T follicular helper cell (primary cell): ENCODE measurements around the gene FNDC11.
"Not testable (repeated sequence)": the region's sequence is repeated elsewhere in the genome, so short reads cannot be mapped to it uniquely, and the experiment has no call there.

Experiments used
- DNase-seq: peaks from one replicate; pipeline ENCODE4 v3.0.0-alpha.2; 2020; ENCODE audit warnings: low read depth
- total RNA-seq, 2 experiments: gene quantifications; one replicate each; lab custom pipeline; 2026; lab: John Stamatoyannopoulos, UW

The FNDC11 gene, protein sequence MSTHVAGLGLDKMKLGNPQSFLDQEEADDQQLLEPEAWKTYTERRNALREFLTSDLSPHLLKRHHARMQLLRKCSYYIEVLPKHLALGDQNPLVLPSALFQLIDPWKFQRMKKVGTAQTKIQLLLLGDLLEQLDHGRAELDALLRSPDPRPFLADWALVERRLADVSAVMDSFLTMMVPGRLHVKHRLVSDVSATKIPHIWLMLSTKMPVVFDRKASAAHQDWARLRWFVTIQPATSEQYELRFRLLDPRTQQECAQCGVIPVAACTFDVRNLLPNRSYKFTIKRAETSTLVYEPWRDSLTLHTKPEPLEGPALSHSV
- total RNA-seq = 0.43 to 0.72 reads per million in 2 experiments

DNA sequence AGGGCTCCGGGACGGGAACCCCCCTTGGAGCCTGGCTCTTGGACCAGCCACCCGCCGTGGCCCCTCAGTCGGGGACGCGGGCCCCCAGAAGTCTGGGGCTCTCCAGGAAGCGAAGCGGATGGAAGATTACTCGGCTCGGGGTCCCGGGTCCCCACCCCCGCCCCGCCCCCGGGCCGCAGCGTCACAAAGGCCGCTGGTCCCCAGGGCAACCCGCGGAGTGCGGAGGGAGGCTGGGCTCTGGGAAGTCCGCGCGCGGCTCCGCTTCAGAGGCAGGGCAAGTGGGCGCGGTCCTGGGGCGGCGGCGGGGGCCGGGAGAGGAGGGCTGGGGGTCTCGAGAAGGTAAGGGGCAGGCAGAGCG, at the start of gene FNDC11:
Gene FNDC11, plus strand, starts transcription at position 227 of the 358 bp plus-strand sequence. CDS start 1,505 bp downstream, outside the sequence.
- DNase-seq = peak; percentile 31

DNA sequence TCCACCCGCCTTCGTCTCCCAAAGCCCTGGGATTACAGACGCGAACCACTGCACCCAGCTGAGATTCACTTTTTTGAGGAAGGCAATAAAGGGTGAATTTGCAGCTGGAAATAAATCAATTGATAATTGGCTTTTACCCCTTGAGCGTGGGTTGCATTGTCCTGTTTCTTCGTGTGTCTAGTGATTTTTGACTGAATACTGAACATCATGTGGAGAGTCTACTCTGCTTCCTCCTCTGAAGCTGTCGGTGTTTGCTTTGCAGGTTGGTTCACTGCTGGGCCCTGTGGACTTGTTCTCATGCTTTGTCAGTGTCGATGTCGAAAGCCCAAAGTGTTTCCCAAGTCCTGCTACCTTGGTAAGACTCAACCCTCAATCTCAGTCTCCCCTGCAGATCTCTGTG, 49.3 kb upstream of the FNDC11 start:
- DNase-seq = no peak

DNA sequence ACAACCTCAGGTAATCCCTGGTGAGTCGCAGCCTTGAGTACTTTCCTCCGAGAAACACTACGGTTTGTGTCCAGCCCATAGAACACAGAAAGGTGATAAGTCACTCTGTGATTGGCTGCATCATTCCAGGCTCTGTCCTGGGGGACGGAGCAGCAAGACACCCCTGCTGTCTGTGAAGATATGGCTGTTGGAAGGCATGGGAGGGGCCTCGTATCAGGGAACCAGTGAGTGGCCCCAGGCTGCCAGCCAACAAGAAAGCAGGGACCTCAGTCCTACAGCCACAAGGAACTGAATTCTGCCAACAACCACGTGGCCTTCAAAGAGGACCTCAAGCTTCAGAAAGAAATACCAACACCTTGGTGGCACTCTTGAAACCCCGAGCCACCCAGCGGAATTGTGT, 48.7 kb upstream of the FNDC11 start:
- DNase-seq = no peak

DNA sequence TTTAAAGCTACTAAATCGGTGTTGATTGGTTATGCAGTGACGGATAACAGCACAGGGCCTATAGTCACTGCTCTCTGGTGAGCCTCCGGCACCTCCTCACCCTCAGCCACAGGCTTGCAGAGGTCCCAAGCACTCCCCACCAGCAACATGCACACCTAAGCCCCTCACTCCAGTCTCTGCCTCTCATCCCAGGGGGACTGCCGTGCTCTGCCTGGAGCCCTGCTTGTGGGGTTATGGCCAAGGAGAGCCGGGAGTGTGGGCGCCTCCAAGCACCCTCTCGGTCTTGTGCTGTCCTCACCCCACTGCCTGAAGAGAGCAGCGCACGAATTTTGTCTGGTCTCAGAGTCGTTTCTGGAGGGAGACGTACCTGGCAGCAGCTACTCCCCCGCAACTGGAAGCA, 48.2 kb upstream of the FNDC11 start:
- DNase-seq = no peak

DNA sequence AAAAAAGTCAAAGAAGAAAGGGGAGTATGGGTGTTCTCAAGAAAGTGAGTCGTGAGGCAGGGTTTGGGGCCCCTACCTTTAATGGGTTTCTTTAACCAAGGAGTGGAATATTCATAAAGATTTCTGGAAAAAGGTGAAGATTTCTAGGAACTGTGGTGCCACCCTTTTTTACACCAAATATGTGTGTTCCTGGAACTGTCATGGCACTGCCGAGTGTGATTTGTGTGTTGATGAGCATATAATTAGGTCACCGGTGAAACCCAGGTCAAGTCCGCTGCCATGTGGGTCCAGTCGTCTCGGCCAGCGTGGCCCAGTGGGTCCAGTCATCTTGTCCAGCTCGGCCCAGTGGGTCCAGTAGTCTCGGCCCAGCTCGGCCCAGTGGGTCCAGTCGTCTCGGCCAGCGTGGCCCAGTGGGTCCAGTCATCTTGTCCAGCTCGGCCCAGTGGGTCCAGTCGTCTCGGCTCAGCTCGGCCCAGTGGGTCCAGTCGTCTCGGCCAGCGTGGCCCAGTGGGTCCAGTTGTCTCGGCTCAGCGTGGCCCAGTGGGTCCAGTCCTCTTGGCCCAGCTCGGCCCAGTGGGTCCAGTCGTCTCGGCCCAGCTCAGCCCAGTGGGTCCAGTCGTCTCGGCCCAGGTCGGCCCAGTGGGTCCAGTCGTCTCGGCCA, 46.7 kb upstream of the FNDC11 start:
- no peak for DNase-seq

DNA sequence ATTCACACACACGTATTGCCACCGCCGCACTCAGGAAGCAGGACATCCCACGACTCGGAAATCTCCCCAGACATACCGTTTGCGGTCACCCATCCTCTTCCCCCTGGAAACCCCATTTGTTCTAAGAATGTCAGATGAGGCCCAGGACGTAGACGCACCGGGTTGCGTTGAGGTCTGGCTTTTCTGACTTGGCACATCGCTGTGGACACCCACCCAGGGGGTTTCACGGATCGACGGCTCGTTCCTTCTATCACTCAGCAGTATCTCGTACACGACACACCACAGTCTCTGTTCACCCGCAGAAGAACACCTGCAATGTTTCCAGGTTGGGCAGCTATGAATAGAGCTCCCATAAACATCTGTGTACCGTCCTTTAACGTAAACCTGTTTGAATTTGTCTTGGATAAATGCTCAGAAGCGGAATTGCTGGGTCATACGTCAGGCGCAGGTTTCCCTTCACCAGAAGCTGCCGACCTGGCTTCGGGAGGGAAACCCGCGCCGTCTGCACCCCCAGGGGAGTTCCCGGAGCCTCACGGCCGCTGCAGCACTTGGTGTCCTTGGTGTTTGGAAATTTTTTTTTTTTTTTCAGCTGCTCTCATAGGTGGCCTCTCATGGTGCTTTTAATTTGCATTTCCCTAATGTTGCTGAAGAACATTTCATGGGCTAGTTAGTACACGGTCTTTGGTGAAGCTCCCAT, 45.7 kb upstream of the FNDC11 start:
- no peak for DNase-seq

DNA sequence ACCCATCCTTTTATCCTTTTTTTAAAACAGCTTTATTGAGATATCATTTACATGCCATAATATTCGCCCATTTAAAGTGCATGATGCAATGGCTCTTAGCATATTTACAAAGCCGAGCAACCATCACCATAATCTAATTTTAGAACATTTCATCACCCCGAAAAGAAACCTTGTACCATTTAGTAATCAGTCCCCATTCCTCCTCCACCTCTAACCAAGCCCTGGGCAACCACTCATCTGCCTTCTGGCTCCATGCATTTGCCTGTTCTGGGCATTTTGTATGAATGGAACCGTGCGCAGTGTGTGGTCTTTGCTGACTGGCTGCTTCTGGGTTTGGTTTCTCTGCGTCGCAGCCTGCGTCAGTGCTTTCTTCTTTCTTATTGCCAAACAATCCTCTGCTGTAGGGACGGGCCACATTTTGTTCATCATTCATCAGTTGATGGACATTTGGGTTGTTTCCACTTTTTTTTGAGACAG, 44.8 kb upstream of the FNDC11 start:
- no peak for DNase-seq

DNA sequence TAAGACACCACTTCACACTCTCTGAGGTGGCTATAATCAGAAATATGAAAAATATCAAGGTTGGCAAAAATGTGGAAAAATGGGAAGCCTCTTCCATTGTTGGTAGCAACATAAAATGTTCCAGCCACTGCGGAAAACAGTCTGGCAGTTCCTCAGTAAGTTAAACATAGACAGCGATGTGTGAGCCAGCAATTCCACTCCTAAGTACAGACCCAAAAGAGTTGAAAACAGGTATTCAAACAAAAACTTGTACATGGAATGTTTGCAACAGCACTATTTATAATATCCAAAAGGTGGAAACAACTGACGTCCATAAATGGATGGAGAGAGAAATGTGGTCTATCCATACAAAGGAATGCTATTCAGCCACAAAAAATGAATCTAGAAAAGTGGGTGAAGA, 40.8 kb upstream of the FNDC11 start:
- no peak for DNase-seq

DNA sequence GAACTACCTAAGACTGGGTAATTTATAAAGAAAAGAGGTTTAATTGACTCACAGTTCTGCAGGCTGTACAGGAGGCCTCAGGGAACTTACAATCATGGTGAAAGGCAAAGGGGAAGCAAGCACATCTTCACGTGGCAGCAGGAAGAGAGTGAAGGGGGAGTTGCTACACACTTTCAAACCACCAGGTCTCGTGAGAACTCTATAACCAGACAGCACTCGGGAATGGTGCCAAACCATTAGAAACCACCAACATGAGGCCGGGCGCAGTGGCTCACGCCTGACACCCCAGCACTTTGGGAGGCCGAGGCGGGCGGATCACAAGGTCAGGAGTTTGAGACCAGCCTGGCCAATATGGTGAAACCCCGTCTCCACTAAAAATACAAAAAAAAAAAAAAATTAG, 39.4 kb upstream of the FNDC11 start:
- DNase-seq = not testable (repeated sequence)

DNA sequence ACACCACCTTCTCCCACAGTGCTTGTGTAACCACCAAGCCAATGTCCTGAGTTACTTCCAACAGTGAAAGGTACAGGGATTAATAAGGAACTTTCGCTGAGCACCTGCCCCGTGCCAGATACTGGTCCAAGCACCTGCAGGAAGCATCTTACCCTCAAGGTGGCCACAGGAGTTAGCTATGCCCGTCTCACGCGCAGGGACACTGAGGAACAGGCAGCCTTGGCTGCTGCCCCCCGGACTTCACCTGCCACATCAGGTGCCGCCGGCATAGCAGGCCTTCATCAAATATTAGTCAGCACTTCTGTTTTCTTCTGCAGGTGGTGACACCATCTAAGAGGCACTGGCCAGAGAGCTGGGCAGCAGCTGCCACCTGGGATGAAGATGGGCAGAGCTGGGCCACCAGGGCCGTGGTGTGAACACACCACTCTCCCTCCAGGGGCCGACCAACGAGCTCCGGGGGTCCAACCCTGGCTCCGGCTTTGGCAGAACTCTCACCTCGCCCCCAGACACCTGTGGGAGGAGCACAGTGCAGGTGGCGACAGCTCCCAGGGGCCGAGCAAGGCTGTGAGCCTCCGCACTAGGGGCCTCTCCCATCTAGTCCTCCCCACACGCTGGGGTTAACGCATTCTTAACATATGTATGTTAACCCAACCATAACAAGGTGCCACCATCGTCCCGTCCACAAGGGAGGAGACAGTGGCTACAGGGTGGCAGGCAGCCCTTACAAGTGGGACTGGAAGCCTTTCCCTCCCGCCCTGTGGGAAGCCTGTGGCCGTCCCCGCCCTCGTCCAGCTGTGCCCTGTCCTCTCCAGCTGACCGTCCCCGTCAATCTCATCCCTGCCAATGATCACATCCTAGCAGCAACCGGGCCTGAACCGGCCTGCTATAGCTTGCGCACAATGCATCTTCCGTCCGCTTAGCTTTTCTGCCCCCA, 36.3 kb upstream of the FNDC11 start:
- no peak for DNase-seq

DNA sequence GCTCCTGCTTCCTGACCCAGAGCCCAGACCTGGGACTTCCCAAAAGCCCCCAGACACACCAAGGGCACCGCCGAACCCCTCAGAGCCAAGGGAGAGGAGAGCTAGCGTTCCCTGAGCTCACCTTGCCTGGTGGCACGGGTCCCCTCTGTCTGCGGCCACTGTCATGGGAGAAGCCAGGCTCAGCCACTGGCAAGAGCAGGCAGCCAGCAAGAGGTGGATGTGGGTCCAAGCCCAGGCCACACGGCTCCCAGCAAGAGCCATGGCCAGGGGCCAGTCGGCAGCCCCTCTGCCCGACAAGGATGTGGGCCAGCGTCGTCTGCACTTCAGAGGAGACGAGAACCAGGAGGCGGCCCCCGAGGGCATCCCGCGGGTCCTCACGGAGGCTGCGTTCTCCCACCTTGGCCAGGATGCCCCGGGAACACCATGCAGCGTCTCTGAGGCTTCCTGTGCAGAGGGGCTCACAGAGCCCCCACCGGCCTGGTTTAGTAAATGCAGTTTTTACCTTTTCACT, 35.6 kb upstream of the FNDC11 start:
- DNase-seq = no peak

DNA sequence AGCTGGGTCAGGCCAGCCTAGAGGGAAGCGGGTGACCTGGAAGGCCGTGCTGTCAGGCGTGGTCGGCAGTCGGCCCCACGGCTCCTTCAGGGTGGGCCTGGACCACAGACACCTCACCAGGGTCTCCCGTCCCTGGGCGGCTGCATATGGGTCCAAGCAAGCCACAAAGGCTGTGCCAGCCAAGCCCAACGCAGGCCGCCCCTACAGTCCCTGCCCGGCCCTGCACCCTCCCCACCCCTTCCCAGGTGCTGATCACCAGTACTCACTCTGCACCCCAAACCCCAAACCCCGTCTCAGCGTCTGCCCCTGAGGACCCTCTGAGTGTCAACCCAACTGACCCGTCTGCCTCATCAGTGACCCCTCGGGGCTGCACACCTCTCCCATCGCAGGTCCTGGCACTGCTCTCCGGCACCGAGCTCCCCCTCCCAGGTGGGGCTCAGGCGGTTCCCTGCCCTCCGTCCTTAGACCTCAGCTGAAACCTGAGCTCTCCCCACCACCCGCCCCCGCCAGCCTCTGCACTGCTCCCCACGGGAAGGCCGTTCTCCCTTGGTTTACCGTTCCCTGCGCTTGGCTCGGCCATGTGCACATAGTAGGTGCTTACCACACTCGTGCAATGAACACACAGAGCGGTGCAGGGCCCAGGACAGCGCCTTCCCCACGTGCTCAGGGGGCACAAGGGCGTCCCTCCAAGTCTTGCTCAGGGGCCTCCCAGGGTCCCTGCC, 34.9 kb upstream of the FNDC11 start:
- DNase-seq = no peak

DNA sequence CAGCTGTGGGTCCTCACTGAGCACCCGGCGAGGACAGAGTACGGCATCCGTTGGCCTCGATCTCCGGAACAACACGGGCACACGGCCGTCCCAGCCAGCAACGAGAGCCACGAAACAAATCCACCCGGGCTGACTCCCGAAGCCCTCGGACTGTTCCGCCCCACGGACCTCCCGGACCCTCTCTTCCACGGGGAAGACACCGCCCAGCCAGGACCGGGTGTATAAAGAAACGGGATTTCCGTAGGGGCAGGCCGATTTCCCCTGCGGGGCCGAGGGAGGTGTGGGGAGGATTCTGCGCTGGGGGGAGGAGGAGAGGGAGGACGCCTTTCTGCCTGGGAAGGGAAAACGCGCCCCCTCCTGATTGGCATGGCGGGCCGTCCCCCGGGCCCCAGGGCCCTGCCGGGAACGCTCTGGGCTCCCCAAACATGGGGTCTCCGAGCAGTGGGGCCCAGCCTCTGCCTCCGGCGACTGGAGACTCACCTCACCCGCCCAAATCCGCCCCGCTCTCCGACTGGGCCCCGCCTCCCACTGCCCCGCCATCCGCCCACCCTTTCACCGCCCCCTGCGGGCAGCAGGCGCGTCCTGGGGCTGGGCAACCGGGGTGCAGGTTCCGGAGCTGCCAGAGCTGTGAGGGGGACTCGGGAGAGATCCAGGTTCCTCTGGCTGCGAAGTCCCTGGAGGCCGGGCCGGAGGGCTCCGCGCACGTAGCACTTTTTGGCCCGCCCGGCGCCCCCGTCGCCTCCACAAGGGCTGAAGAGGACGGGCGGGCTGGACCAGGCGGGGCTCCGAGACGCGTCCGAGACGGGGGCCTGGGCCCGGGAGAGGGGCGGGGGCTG, 34.1 kb upstream of the FNDC11 start:
- peak; percentile 43 for DNase-seq

DNA sequence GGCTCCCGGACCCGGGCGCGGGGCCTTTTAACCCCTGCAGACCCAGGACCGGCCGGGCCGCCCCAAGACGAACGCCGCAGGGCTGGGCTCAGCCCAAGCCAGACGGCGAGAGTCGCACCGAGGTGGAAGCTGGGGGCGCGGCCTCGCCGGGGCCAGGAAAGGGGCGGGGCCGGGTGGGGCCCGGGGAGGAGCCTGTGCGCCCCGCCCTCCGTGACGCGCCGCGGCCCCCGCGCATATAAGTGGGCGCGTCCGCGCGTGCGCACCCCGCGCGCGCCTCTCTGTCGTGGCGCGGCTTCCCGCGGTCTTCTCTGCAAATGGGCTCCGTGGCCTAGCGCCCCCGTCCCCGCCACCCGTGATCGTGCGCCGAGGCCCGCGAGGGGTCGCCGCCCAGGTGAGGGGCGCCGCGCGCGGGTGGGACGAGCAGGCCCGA, 33.4 kb upstream of the FNDC11 start, which contains the start of gene PPDPF:
Gene PPDPF, plus strand, starts transcription at position 262 of the 430 bp plus-strand sequence. CDS start 544 bp downstream, outside the sequence.
- DNase-seq = peak; percentile 80

DNA sequence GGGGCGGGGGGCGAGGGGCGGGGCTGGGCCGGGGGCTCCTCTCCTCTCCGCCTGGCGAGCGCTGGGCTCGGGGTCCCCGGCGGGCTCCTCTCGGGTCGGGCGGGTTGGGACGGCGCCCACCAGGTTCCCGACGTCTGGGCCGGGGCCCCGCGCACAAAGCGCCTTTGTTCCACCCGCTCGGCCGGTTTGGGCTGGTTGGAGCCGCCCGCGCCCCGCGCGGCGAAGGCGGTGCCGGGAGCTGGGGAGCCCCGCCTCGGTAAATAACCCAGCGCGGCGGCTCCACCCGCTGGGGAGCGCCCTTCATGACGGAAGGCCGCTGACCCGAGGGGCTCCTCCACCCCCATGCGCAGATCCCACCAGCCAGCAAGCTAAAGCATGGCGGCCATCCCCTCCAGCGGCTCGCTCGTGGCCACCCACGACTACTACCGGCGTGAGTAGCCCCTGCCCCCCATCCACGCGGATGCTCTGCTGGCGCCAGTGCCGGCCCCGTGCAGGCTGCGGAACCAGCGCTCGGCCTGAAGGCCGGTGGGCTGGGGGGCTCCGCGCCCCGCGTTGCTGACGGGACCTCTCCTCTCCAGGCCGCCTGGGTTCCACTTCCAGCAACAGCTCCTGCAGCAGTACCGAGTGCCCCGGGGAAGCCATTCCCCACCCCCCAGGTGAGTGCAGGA, 32.9 kb upstream of the FNDC11 start:
- peak; percentile 67 for DNase-seq

DNA sequence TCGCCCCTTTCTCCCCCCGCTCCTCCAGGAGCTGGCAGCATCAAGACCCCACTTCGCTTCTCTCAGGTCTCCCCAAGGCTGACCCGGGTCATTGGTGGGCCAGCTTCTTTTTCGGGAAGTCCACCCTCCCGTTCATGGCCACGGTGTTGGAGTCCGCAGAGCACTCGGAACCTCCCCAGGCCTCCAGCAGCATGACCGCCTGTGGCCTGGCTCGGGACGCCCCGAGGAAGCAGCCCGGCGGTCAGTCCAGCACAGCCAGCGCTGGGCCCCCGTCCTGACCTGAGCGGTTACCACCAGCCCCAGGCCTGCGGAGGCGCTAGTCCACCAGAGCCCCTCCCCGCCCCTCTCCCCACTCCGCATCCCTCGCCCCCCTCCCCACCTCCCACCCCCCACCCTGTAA, 32.4 kb upstream of the FNDC11 start:
- DNase-seq = no peak

DNA sequence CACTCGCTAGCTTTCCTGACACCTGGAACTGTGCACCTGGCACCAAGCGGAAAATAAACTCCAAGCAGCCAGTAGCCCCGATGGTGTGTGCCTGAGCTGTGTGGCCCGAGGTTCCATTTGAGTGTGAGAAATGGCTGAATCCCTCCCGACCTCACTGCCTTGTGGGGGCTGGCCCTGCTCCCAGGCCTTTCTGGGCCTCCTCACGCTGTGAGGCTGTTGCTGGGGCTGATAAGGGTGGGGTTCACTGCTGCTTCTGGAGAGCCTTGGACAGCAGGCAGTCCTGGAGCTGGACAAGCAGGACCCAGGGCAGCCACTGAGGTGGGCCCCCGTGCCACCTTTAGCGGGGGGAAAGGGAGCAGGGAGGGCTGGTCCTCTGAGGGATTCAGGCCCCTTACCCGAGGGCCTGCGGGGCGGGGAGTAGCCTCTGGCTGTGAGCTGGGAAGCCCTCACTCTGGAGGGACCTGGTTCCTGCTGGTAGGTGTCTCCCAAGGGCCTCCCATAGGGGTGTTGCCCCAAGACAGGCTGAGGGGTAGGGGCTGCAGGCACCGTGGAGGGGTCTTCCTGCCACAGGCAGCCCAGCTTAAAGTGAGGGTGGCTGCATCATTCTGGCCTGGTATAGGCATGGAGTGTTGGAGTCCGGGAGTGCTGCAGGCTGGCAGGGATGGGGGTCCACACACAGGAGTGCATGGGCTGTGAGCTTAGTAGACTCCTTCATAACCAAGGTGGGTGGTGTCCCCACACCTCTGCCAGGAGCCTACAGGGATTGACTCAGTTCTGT, 31.7 kb upstream of the FNDC11 start:
- no peak for DNase-seq

DNA sequence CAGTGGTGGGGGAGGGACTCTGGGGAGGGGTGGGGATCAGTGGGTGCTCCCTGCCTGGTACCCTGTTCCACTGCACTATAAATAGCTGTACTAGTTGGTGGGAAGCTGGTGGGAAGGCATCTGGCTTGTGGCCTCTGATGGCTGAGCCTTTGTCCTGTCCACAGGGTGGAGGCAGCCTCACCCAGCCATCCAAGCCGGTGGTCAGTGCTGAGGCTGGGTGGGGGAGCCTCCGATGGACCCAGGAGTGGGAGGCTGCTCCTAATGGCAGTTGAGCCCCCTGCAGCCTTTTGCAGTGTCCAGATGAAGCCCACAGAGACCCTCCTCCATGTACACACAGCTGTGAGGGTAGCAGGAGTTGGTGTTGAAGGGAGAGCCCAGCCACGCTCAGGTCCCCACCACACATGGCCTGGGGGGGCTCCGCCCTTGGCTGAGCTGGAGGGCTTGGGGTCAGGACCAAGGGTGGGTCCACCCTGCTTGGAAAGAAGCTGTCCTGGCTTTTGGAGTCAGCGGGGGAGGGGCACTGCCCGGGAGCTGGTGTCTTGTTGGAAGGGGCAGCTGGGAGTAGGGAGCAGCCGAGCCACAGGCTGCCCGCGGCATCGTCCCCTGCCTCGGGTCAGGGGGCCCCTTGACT, 30.9 kb upstream of the FNDC11 start:
- no peak for DNase-seq
